ENCODE results near the gene EPM2A.
"Not testable (repeated sequence)": the region's sequence is repeated elsewhere in the genome, so short reads cannot be mapped to it uniquely, and the experiment has no call there.

Gene EPM2A

DNA sequence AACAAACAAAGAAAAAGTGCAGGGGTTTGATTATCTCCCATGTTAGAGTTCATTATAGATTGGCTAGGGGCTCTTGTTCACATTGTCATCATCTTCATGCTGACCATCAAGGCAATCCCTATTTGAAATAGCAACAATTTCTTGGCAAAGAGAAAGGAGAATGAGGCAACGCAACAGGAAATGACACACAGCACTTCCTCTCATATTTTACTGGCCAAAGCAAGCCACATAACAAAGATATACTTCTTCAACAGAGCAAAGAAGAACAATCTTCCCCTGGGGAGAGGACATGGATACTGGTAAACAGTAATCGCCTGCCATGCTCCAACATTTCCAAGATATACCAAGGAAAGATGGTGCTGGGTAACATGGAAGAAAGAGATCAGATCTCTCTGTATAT lies 29.8 kb downstream of the EPM2A start:
- Histone ChIP-seq H3K4me2 (ENCODE audit: low read depth, low read length, poor library complexity, severe bottlenecking) (no peak overlapping the region), H2AFZ (ENCODE audit: low read depth, low read length, severe bottlenecking) (no peak overlapping the region)

DNA sequence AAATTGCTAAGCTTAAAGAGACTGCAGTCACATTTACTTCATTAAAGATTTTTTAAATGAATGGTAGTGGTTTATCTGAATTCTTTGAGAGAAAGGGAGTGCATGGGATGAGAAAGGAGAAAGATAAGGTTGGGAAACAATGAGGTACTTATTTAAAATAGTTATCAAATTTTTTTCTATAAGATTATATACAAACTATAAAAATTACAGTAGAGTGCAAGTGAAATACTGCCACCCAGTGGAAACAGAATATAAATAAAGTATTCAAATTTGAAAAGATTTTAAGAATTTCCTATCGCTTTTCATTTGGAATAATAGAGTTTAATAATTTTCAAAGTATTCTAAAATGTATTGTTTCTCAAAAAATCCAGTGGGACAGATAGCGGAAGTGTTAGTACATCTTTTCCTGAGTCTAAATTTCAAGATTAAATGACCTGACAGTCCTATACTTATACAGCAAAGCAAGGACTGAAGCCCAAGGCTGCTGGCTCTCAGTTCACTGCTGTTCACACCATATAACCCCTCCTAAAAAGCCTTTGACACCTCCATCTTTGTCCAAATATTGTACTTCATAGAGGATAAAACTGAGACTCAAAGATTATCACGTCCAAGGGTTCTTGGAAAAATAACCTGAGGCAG lies 31.1 kb downstream of the EPM2A start:
- no peak overlapping the region for H2AFZ ChIP-seq (ENCODE audit: low read depth, low read length, severe bottlenecking)
- no peaks in the 10 kb centered on the region for H3K27me3 ChIP-seq (ENCODE audit: low read length)
- H3F3A ChIP-seq (ENCODE audit: insufficient read depth): no peaks in the 10 kb centered on the region
- H3K9me2 ChIP-seq (replicated peaks; ENCODE audit: insufficient read depth, low read length): no peaks in the 10 kb centered on the region
- H3K79me2 ChIP-seq (ENCODE audit: insufficient read depth, low read length): no peaks in the 10 kb centered on the region
- no peak overlapping the region for H3K27ac ChIP-seq (ENCODE audit: low read depth, low read length)
- no peak overlapping the region for H3K4me3 ChIP-seq (ENCODE audit: insufficient read depth, low read length, poor library complexity, severe bottlenecking)
- H4K20me1 ChIP-seq (ENCODE audit: low read depth, low read length): no peaks in the 10 kb centered on the region
- H3K36me3 ChIP-seq (ENCODE audit: low read length): no peaks in the 10 kb centered on the region; the same call in 1 of the 2 replicates
- H3K9me3 ChIP-seq (ENCODE audit: insufficient read depth, low read length): no peaks in the 10 kb centered on the region
- no peak overlapping the region for H3K4me2 ChIP-seq (ENCODE audit: low read depth, low read length, poor library complexity, severe bottlenecking)
- no peak overlapping the region for H3K9ac ChIP-seq (ENCODE audit: low read length)
- TF ChIP-seq, protein P1, sequence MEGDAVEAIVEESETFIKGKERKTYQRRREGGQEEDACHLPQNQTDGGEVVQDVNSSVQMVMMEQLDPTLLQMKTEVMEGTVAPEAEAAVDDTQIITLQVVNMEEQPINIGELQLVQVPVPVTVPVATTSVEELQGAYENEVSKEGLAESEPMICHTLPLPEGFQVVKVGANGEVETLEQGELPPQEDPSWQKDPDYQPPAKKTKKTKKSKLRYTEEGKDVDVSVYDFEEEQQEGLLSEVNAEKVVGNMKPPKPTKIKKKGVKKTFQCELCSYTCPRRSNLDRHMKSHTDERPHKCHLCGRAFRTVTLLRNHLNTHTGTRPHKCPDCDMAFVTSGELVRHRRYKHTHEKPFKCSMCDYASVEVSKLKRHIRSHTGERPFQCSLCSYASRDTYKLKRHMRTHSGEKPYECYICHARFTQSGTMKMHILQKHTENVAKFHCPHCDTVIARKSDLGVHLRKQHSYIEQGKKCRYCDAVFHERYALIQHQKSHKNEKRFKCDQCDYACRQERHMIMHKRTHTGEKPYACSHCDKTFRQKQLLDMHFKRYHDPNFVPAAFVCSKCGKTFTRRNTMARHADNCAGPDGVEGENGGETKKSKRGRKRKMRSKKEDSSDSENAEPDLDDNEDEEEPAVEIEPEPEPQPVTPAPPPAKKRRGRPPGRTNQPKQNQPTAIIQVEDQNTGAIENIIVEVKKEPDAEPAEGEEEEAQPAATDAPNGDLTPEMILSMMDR (IDR thresholded peaks at IDR 0.05; ENCODE audit: insufficient read depth, low read length, poor library complexity, severe bottlenecking): peak; percentile 63
- no peak for TF ChIP-seq EZH2phosphoT487 (conservative IDR thresholded peaks at IDR 0.05; ENCODE audit: low read length)

More for the DNA sequence above, 29.8 kb downstream of the EPM2A start:
- no peak overlapping the region for H3K27ac ChIP-seq (ENCODE audit: low read depth, low read length)
- TF ChIP-seq EZH2phosphoT487 (conservative IDR thresholded peaks at IDR 0.05; ENCODE audit: low read length): no peak
- TF ChIP-seq, protein P1 (IDR thresholded peaks at IDR 0.05; ENCODE audit: insufficient read depth, low read length, poor library complexity, severe bottlenecking): no peak
- H3K9ac ChIP-seq (ENCODE audit: low read length): no peak overlapping the region
- H3K36me3 ChIP-seq (ENCODE audit: low read length): no peaks in the 10 kb centered on the region; the same call in 1 of the 2 replicates
- H4K20me1 ChIP-seq (ENCODE audit: low read depth, low read length): no peaks in the 10 kb centered on the region
- no peaks in the 10 kb centered on the region for H3K9me2 ChIP-seq (replicated peaks; ENCODE audit: insufficient read depth, low read length)
- no peaks in the 10 kb centered on the region for H3K79me2 ChIP-seq (ENCODE audit: insufficient read depth, low read length)
- no peaks in the 10 kb centered on the region for H3F3A ChIP-seq (ENCODE audit: insufficient read depth)
- no peaks in the 10 kb centered on the region for H3K9me3 ChIP-seq (ENCODE audit: insufficient read depth, low read length)
- H3K27me3 ChIP-seq (ENCODE audit: low read length): no peaks in the 10 kb centered on the region
- H3K4me3 ChIP-seq (ENCODE audit: insufficient read depth, low read length, poor library complexity, severe bottlenecking): no peak overlapping the region

DNA sequence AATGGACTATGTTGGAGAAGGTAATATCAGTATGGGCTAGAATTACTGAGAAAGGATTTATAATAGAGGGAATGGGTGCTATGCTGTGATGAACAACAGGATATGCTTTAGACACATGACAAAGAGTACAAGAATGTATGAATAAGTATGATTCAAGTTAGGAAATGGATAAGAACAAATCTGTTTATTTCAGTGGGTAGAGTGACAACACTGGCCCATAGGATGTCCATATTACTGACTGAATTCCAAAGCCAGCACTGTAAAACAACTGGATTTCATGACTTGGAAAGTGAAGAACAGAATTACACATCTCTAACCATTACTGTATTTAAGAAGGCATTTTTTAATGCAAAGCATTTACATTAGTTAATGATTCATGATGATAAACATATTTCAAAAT lies 35.9 kb downstream of the EPM2A start:
- no peaks in the 10 kb centered on the region for H3K9me3 ChIP-seq (ENCODE audit: insufficient read depth, low read length)
- H3K27ac ChIP-seq (ENCODE audit: low read depth, low read length): no peak overlapping the region
- H3K79me2 ChIP-seq (ENCODE audit: insufficient read depth, low read length): no peaks in the 10 kb centered on the region
- no peak for TF ChIP-seq EZH2phosphoT487 (conservative IDR thresholded peaks at IDR 0.05; ENCODE audit: low read length)
- TF ChIP-seq, protein P1 (IDR thresholded peaks at IDR 0.05; ENCODE audit: insufficient read depth, low read length, poor library complexity, severe bottlenecking): no peak
- H2AFZ ChIP-seq (ENCODE audit: low read depth, low read length, severe bottlenecking): no peak overlapping the region
- H3F3A ChIP-seq (ENCODE audit: insufficient read depth): no peaks in the 10 kb centered on the region
- H3K9ac ChIP-seq (ENCODE audit: low read length): no peak overlapping the region
- no peaks in the 10 kb centered on the region for H3K36me3 ChIP-seq (ENCODE audit: low read length)
- no peaks in the 10 kb centered on the region for H3K27me3 ChIP-seq (ENCODE audit: low read length)
- no peak overlapping the region for H3K4me2 ChIP-seq (ENCODE audit: low read depth, low read length, poor library complexity, severe bottlenecking)
- no peaks in the 10 kb centered on the region for H3K9me2 ChIP-seq (replicated peaks; ENCODE audit: insufficient read depth, low read length)
- no peak overlapping the region for H3K4me3 ChIP-seq (ENCODE audit: insufficient read depth, low read length, poor library complexity, severe bottlenecking)
- H4K20me1 ChIP-seq (ENCODE audit: low read depth, low read length): no peaks in the 10 kb centered on the region

DNA sequence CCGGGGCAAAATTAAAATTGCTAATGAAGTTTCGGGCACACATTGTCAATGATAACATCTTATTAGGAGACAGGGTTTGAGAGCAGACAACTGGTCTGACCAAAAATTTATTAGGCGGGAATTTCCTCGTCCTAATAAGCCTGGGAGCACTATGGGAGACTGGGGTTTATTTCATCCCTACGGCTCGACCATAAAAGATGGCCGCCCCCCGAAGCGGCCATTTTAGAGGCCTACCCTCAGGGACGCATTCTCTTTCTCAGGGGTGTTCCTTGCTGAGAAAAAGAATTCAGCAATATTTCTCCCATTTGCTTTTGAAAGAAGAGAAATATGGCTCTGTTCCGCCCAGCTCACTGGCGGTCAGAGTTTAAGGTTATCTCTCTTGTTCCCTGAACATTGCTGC lies 37.9 kb downstream of the EPM2A start:
- H3K79me2 ChIP-seq (ENCODE audit: insufficient read depth, low read length); H3K9ac ChIP-seq (ENCODE audit: low read length); H3K9me2 ChIP-seq (replicated peaks; ENCODE audit: insufficient read depth, low read length); H4K20me1 ChIP-seq (ENCODE audit: low read depth, low read length); H3K27me3 ChIP-seq (ENCODE audit: low read length); H3K27ac ChIP-seq (ENCODE audit: low read depth, low read length); H2AFZ ChIP-seq (ENCODE audit: low read depth, low read length, severe bottlenecking); H3K4me3 ChIP-seq (ENCODE audit: insufficient read depth, low read length, poor library complexity, severe bottlenecking); H3K4me2 ChIP-seq (ENCODE audit: low read depth, low read length, poor library complexity, severe bottlenecking); H3K36me3 ChIP-seq (ENCODE audit: low read length); H3K9me3 ChIP-seq (ENCODE audit: insufficient read depth, low read length); H3F3A ChIP-seq (ENCODE audit: insufficient read depth): not testable (repeated sequence)
